Stimulated activated CD4-positive, alpha-beta T cell treated with anti-CD3 and anti-CD28 coated beads, TNF-alpha, amount 100 ng/mL, for 4 hours (primary cell): Measurements from ENCODE around the gene DPPA5.
"Not testable (repeated sequence)": the region's sequence is repeated elsewhere in the genome, so short reads cannot be mapped to it uniquely, and the experiment has no call there.

ENCODE experiments used
- DNase-seq, 3 experiments: peaks; one replicate each; pipeline ENCODE4 v3.0.0-alpha.2; 2020; ENCODE audit warnings: low read depth in 3 of 3

Gene DPPA5

GRCh38 chr6:73353636-73354593 lies at the start of gene DPPA5:
Gene DPPA5 (minus strand): TSS chr6:73354276. CDS start chr6:73354225, 51 bp downstream.
- no peak for DNase-seq

GRCh38 chr6:73400656-73401055 lies 46.6 kb upstream of the DPPA5 start:
- no peak for DNase-seq

GRCh38 chr6:73395875-73396274 lies 41.8 kb upstream of the DPPA5 start:
- DNase-seq, result no peak

- DNase-seq, result peak in 1 of 3 experiments; percentile 13
These were observed 40.7 kb upstream of the DPPA5 start, which contains the start of gene DDX43 for GRCh38 chr6:73394577-73395354. Gene DDX43 (plus strand): TSS chr6:73394828. CDS start chr6:73394906, 78 bp downstream.

- DNase-seq, result no peak
These were observed 39.2 kb upstream of the DPPA5 start for GRCh38 chr6:73393278-73393677.

GRCh38 chr6:73392188-73392587 lies 38.1 kb upstream of the DPPA5 start:
- DNase-seq, result not testable (repeated sequence)

- DNase-seq, result no peak
These were observed 37.6 kb upstream of the DPPA5 start for GRCh38 chr6:73391675-73392074.

GRCh38 chr6:73389854-73390253 lies 35.8 kb upstream of the DPPA5 start:
- DNase-seq, result no peak

GRCh38 chr6:73388800-73389512 lies 34.9 kb upstream of the DPPA5 start:
- DNase-seq, result peak in 2 of 3 experiments; percentile 18 to 35

GRCh38 chr6:73388433-73388799 lies 34.3 kb upstream of the DPPA5 start:
- DNase-seq, result no peak

- no peak for DNase-seq
These were observed 28.5 kb upstream of the DPPA5 start for GRCh38 chr6:73382462-73383113.

GRCh38 chr6:73381531-73381930 lies 27.5 kb upstream of the DPPA5 start:
- not testable (repeated sequence) for DNase-seq

- no peak for DNase-seq
These were observed 23.1 kb upstream of the DPPA5 start for GRCh38 chr6:73377225-73377624.

- DNase-seq, result no peak
These were observed 21.1 kb upstream of the DPPA5 start for GRCh38 chr6:73375216-73375615.

GRCh38 chr6:73372516-73372915 lies 18.4 kb upstream of the DPPA5 start:
- DNase-seq, result no peak

GRCh38 chr6:73371984-73372383 lies 17.9 kb upstream of the DPPA5 start:
- DNase-seq, result no peak

- DNase-seq, result no peak
These were observed 15.5 kb upstream of the DPPA5 start, which contains the start of gene OOEP for GRCh38 chr6:73369563-73369962. Gene OOEP (minus strand): TSS chr6:73369897. CDS start chr6:73369792, 105 bp downstream.

- no peak for DNase-seq
These were observed 15.1 kb upstream of the DPPA5 start for GRCh38 chr6:73369157-73369556.

GRCh38 chr6:73368675-73369074 lies 14.6 kb upstream of the DPPA5 start:
- DNase-seq, result no peak

- DNase-seq, result no peak
These were observed 13.8 kb upstream of the DPPA5 start for GRCh38 chr6:73367761-73368355.

GRCh38 chr6:73364549-73364948 lies 10.5 kb upstream of the DPPA5 start:
- no peak for DNase-seq
